Gastrocnemius medialis (tissue), 4 donors: ENCODE data around the gene APOH.

Experiments
- CTCF ChIP-seq, 5 experiments: fragments of 450-650 bp in 3 of 5; fragments of 200-600 bp in 2 of 5; sonication (generic) in 2 of 5; IDR thresholded peaks in 4 of 5; conservative IDR thresholded peaks in 1 of 5; 1 replicate in 4 of 5; 2 replicates in 1 of 5; pipeline ENCODE4 v1.5.1; 2016 to 2019; ENCODE audit warnings: antibody characterized with exemption in 5 of 5, mild to moderate bottlenecking in 3 of 5, moderate library complexity in 3 of 5
- POLR2A ChIP-seq, 2 donors: fragments of 450-650 bp; IDR thresholded peaks; one replicate each; pipeline ENCODE4 v1.6.1; 2017; ENCODE audit warnings: antibody characterized with exemption in 2 of 2, mild to moderate bottlenecking in 2 of 2, moderate library complexity in 2 of 2

GRCh38 chr17:66262767-66263166 is 33.6 kb upstream of the APOH start:
- no peak for TF ChIP-seq CTCF (IDR thresholded peaks at IDR 0.05 in 4 of 5, conservative IDR thresholded peaks at IDR 0.05 in 1 of 5)
- TF ChIP-seq POLR2A (IDR thresholded peaks at IDR 0.05) = no peak
